Measurements from ENCODE around the gene AJUBA. TPM values are rescaled to one million over a fixed set of nuclear protein-coding genes. Genes with fewer than 3 reads are reported as not detected.
A peak's percentile ranks its signal among the peaks of the same experiment; 100 is the strongest.
"Not testable (repeated sequence)": the region's sequence is repeated elsewhere in the genome, so short reads cannot be mapped to it uniquely, and the experiment has no call there.

The AJUBA gene
- total RNA-seq, 4 donors from 2014 or later = 22.8 to 33.5 (median 28.4) TPM

DNA sequence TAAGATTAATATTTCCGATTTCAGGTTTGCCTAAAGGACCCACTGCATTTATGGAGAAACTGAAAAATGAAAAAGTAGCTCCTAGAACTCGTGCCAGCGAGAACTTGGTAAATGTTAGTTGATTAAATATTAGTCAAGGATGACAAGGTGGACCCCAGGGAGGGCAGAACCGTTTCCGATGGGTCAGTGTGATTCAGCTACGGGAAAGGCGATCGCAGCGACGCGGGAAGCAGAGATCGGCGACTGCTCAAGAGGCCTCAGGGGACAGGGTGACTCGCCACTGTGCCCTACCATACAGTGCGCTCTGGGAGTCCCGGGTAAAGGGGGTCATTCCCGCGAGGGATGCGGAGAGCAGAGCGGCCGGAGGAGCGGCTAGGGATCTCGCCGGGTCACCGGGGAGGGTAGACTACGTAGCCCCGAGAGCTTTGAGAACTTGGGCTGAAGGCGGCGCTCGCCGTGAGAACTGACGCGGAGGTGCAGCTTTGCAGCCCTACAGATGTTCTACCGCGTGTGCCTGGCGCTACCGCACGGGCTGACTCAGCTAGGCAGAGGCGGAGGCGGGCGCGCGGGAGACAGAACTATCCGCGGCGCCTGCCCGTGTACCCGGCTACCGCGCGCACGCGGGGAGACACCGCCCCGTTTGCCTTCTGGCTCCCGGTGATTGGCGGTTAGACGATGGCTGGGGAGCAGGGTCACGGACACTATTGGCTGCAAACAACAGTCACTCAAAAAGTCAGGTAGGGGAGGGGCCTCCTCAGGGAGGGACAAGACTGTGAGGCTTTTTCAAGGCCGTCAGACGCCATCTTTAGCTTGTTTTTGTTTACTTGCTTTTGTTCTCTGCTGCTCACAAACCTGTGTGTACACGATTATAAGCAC, 24.4 kb upstream of the AJUBA start:
- no peaks in the 10 kb centered on the region for H3K27me3 ChIP-seq
- H3K4me1 ChIP-seq = peaks cover 0 to 34% (median 5%) of the 10 kb centered on the region in 4 donors
- peak overlapping the region; percentile 91 to 97 (median 96) for H3K27ac ChIP-seq
- WGBS, 2 donors = 1% methylated on average over 44 to 51 of the region's 62 CpGs
- peak overlapping the region; percentile 78 to 90 (median 88) for H3K4me3 ChIP-seq
- DNase-seq (ENCODE audit: low spot score in 2 of 2) = peak; percentile 91 to 95
- no peaks in the 10 kb centered on the region for H3K36me3 ChIP-seq
- H3K9me3 ChIP-seq = no peaks in the 10 kb centered on the region
- TF ChIP-seq POLR2A (IDR thresholded peaks at IDR 0.05) (peak; percentile 81 to 94), EP300 (IDR thresholded peaks at IDR 0.05) (peak; percentile 64 to 97)
- TF ChIP-seq, protein P1, sequence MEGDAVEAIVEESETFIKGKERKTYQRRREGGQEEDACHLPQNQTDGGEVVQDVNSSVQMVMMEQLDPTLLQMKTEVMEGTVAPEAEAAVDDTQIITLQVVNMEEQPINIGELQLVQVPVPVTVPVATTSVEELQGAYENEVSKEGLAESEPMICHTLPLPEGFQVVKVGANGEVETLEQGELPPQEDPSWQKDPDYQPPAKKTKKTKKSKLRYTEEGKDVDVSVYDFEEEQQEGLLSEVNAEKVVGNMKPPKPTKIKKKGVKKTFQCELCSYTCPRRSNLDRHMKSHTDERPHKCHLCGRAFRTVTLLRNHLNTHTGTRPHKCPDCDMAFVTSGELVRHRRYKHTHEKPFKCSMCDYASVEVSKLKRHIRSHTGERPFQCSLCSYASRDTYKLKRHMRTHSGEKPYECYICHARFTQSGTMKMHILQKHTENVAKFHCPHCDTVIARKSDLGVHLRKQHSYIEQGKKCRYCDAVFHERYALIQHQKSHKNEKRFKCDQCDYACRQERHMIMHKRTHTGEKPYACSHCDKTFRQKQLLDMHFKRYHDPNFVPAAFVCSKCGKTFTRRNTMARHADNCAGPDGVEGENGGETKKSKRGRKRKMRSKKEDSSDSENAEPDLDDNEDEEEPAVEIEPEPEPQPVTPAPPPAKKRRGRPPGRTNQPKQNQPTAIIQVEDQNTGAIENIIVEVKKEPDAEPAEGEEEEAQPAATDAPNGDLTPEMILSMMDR (IDR thresholded peaks at IDR 0.05) = peak in 2 of 5 experiments; percentile 34 to 58

DNA sequence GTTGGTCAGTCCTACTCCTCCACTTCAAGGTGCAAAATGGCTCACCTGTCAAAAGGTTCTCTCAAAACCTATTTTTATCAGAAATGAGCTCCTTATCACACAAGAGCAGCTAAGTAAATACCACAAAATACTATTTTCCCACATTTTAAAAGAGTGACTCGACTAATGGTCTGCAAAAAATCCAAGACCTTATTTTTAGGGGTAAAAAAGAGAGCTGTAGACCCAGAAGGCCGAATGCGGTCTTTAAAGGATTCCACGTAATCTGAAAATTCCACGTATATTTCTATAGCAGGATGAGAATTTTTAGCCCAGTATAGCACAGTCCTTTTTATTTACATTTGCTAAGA, 23.8 kb upstream of the AJUBA start:
- Histone ChIP-seq H3K27me3 (no peaks in the 10 kb centered on the region), H3K9me3 (no peaks in the 10 kb centered on the region), H3K27ac (peak overlapping the region; percentile 91 to 97 (median 96)), H3K4me1 (peaks cover 0 to 34% (median 5%) of the 10 kb centered on the region in 4 donors), H3K36me3 (no peaks in the 10 kb centered on the region), H3K4me3 (peak overlapping the region; percentile 78 to 90 (median 88))
- TF ChIP-seq, protein P1 (IDR thresholded peaks at IDR 0.05) = no peak
- TF ChIP-seq EP300 (IDR thresholded peaks at IDR 0.05) (no peak), POLR2A (IDR thresholded peaks at IDR 0.05) (no peak)
- WGBS, 2 donors = 44 to 60% methylated on average over 5 of the region's 5 CpGs
- DNase-seq (ENCODE audit: low spot score in 2 of 2) = no peak

DNA sequence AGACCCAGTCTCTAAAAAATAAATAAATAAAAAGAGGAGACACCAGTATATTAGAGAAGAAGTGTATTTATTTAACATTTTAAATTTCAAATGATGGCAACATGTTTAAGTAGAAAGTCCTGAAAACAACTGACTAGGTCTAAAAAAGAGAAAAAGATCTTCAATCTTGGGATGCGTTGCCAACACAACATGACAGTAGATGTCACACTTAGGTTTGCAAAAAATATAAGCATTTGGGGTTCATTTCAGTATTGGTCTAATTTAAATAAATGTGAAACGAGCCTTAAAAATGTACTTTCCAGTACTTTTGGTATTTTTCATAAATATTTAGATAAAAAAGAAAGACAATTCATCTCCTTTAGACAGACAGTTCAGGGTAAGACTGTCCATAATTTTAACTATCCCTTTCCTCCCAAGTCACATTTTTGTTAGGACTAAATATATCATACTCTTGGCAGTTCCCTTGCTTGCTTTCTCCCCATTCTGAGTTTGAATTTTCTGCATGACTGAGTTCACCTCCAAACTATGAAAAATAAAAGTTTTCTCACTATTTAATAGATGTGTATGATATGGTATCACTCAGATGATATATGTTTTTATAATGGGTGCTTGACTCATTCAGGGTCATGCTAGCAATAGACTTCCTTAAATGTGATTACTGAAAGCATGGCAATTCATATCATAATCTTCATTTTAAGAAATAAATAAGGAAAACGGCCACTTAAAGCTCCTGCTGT, 23.3 kb upstream of the AJUBA start:
- H3K36me3 ChIP-seq = no peaks in the 10 kb centered on the region
- no peaks in the 10 kb centered on the region for H3K27me3 ChIP-seq
- H3K9me3 ChIP-seq = no peaks in the 10 kb centered on the region
- peaks cover 0 to 33% (median 5%) of the 10 kb centered on the region in 4 donors for H3K4me1 ChIP-seq
- peak overlapping the region in 3 of 4 donors; percentile 91 to 97 (median 96) for H3K27ac ChIP-seq
- TF ChIP-seq, protein P1 (IDR thresholded peaks at IDR 0.05) = no peak
- TF ChIP-seq POLR2A (IDR thresholded peaks at IDR 0.05) (no peak), EP300 (IDR thresholded peaks at IDR 0.05) (no peak)
- H3K4me3 ChIP-seq = no peak overlapping the region
- 70 to 72% methylated on average over 3 of the region's 3 CpGs for whole genome bisulfite sequencing, 2 donors
- no peak for DNase-seq (ENCODE audit: low spot score in 2 of 2)

DNA sequence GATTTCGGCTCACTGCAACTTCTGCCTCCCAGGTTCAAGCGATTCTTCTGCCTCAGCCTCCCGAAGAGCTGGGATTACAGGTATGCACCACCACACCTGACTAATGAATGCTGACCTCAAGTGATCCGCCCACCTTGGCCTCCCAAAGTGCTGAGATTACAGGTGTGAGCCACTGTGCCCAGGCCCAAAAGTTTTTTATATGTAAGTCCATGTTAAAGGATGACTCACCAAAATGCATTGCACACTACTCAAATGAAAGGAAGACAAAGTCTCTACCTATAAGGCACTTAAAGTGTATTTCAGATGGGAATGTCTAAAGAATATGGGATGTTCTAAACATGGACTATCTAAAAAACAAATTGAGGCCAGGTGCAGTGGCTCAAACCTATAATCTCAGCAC, 21.9 kb upstream of the AJUBA start:
- H3K36me3 ChIP-seq; H3K4me3 ChIP-seq; H3K27ac ChIP-seq; DNase-seq (ENCODE audit: low spot score in 2 of 2); H3K27me3 ChIP-seq; H3K9me3 ChIP-seq: not testable (repeated sequence)
- peaks cover 0 to 25% (median 5%) of the 10 kb centered on the region in 4 donors for H3K4me1 ChIP-seq
- 94 to 95% methylated on average over 4 of the region's 4 CpGs for WGBS, 2 donors

DNA sequence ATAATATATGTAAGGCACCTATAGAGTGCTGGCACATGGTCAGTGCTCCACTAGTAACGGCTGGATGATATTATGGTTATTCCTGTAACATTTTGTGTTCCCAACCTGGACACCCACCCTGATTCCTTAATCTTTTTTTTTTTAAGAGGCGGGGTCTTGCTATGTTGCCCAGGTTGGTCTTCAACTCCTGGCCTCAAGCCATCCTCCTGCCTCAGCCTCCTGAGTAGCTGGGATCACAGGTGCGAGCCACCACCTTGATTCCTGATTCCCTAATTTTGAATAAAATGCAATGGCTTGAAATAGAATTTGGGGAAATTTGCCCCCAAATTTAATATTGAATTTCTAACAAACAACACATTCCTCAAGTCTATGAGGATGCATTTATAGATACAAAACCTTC, 20.2 kb upstream of the AJUBA start:
- TF ChIP-seq, protein P1 (IDR thresholded peaks at IDR 0.05) = no peak
- no peak for TF ChIP-seq EP300 (IDR thresholded peaks at IDR 0.05)
- TF ChIP-seq POLR2A (IDR thresholded peaks at IDR 0.05) = no peak
- no peaks in the 10 kb centered on the region for H3K27me3 ChIP-seq
- H3K27ac ChIP-seq = no peak overlapping the region
- H3K9me3 ChIP-seq = no peaks in the 10 kb centered on the region
- peaks cover 0 to 11% (median 3%) of the 10 kb centered on the region in 4 donors for H3K4me1 ChIP-seq
- no peak for DNase-seq (ENCODE audit: low spot score in 2 of 2)
- 76 to 94% methylated on average over 3 of the region's 3 CpGs for WGBS, 2 donors
- H3K4me3 ChIP-seq = no peak overlapping the region
- peaks cover 0 to 17% (median 0%) of the 10 kb centered on the region in 3 donors for H3K36me3 ChIP-seq

Measured in tibial nerve (tissue), 4 donors.